Epithelial cell of proximal tubule (primary cell): Measurements from ENCODE around the gene MFSD2B. TPM values are rescaled to one million over a fixed set of nuclear protein-coding genes. Genes with fewer than 3 reads are reported as not detected.

ENCODE experiments used
- DNase-seq: peaks from one replicate; pipeline ENCODE4 v3.0.0-alpha.2; 2011; ENCODE audit warnings: low read depth
- H3K4me3 ChIP-seq: 2 replicates; pipeline ENCODE4 v1.5.1; 2011; ENCODE audit warnings: low read depth, mild to moderate bottlenecking, low read length
- CTCF ChIP-seq: conservative IDR thresholded peaks from 2 replicates; pipeline ENCODE4 v1.5.1; 2012; ENCODE audit warnings: low read depth, mild to moderate bottlenecking, low read length
- total RNA-seq: library from RNA; depleted of rRNA; stranded (reverse); fragments of >200 nt; gene quantifications from 2 replicates; pipeline ENCODE4 v1.2.3, GENCODE V29; 2015

Gene MFSD2B
- total RNA-seq, 1 donor from 2014 or later = 0.06 TPM

- H3K4me3 ChIP-seq = no peak overlapping the region
- peak; percentile 42 for TF ChIP-seq CTCF
- no peak for DNase-seq
Measured at GRCh38 chr2:24021122-24021998, 11.5 kb downstream of the MFSD2B start.

GRCh38 chr2:24022324-24022974 lies 12.6 kb downstream of the MFSD2B start:
- TF ChIP-seq CTCF = no peak
- no peak for DNase-seq
- H3K4me3 ChIP-seq = no peak overlapping the region

- no peak for TF ChIP-seq CTCF
- no peak for DNase-seq
Measured at GRCh38 chr2:24022975-24023575, 13.2 kb downstream of the MFSD2B start.

GRCh38 chr2:24024018-24024417 lies 14.1 kb downstream of the MFSD2B start:
- no peak overlapping the region for H3K4me3 ChIP-seq
- DNase-seq = no peak
- TF ChIP-seq CTCF = no peak

More at GRCh38 chr2:24022975-24023575, 13.2 kb downstream of the MFSD2B start:
- H3K4me3 ChIP-seq = no peak overlapping the region

- no peak for TF ChIP-seq CTCF
- no peak for DNase-seq
Measured at GRCh38 chr2:24024996-24025663, 15.2 kb downstream of the MFSD2B start.

GRCh38 chr2:24026233-24026632 lies 16.3 kb downstream of the MFSD2B start:
- TF ChIP-seq CTCF = no peak
- no peak for DNase-seq
- H3K4me3 ChIP-seq = no peak overlapping the region

More at GRCh38 chr2:24024996-24025663, 15.2 kb downstream of the MFSD2B start:
- H3K4me3 ChIP-seq = no peak overlapping the region
